HepG2 (cell line): ENCODE results near the gene THADA. TPM values are rescaled to one million over a fixed set of nuclear protein-coding genes. Genes with fewer than 3 reads are reported as not detected.

Experiments
- CCAR2 ChIP-seq: fragments of 200-400 bp; formaldehyde crosslinking; optimal IDR thresholded peaks from 2 replicates; pipeline ENCODE3; 2018; ENCODE audit warnings: low read depth, mild to moderate bottlenecking, low read length, moderate library complexity
- CCDC6 ChIP-seq: sonication (generic); formaldehyde crosslinking; IDR thresholded peaks from 2 replicates; pipeline ENCODE4 v1.8.1; 2022; ENCODE audit warnings: mild to moderate bottlenecking, missing genetic modification reagents, moderate library complexity
- CHD4 ChIP-seq: fragments of 200-600 bp; sonication (generic); IDR thresholded peaks from 2 replicates; pipeline ENCODE4 v1.7.0; 2017; ENCODE audit warnings: mild to moderate bottlenecking, low read length, borderline replicate concordance
- ERF ChIP-seq: IDR thresholded peaks from 2 replicates; pipeline ENCODE4 v1.6.1; 2018; ENCODE audit warnings: missing biosample characterization, missing genetic modification reagents
- GATA4 ChIP-seq: sonication (generic); IDR thresholded peaks from 2 replicates; pipeline ENCODE4 v1.6.1; 2016; ENCODE audit warnings: antibody characterized with exemption, low read depth, borderline replicate concordance
- HMG20A ChIP-seq: IDR thresholded peaks from 2 replicates; pipeline ENCODE4 v1.6.1; 2016; ENCODE audit warnings: borderline replicate concordance
- KDM1A ChIP-seq: IDR thresholded peaks from 2 replicates; pipeline ENCODE4 v1.6.1; 2016; ENCODE audit warnings: missing compliant biosample characterization
- KDM3A ChIP-seq: IDR thresholded peaks from 2 replicates; pipeline ENCODE4 v1.6.1; 2018; ENCODE audit warnings: low read depth, missing compliant biosample characterization
- KDM4B ChIP-seq: sonication (generic); formaldehyde crosslinking; IDR thresholded peaks from 2 replicates; pipeline ENCODE4 v1.4.0; 2020; ENCODE audit warnings: missing genetic modification reagents
- MED1 ChIP-seq: sonication (generic); formaldehyde crosslinking; IDR thresholded peaks from 2 replicates; pipeline ENCODE4 v1.4.0; 2020; ENCODE audit warnings: missing genetic modification reagents
- PBX3 ChIP-seq: sonication (generic); formaldehyde crosslinking; IDR thresholded peaks from 2 replicates; pipeline ENCODE4 v1.8.1; 2023; ENCODE audit warnings: missing genetic modification reagents, inconsistent platforms, borderline replicate concordance
- POGZ ChIP-seq: sonication (generic); formaldehyde crosslinking; IDR thresholded peaks from 2 replicates; pipeline ENCODE4 v1.4.0; 2020; ENCODE audit warnings: mild to moderate bottlenecking, missing genetic modification reagents
- POLR2A ChIP-seq, 2 experiments: IDR thresholded peaks; 2 replicates each; pipeline ENCODE4 v1.6.1; 2011; ENCODE audit warnings: low read depth in 2 of 2, low read length in 2 of 2, mild to moderate bottlenecking in 1 of 2, moderate library complexity in 1 of 2; ENCODE audit not compliant: insufficient read depth in 1 of 2
- SETDB1 ChIP-seq: sonication (generic); formaldehyde crosslinking; IDR thresholded peaks from 2 replicates; pipeline ENCODE4 v1.5.1; 2020; ENCODE audit warnings: missing genetic modification reagents, mild to moderate bottlenecking, borderline replicate concordance
- SIX1 ChIP-seq: sonication (generic); formaldehyde crosslinking; IDR thresholded peaks from 2 replicates; pipeline ENCODE4 v1.4.0; 2020; ENCODE audit warnings: missing genetic modification reagents, borderline replicate concordance
- SMARCC2 ChIP-seq: fragments of 450-650 bp; IDR thresholded peaks from 2 replicates; pipeline ENCODE4 v1.6.1; 2017; ENCODE audit warnings: antibody characterized with exemption, mild to moderate bottlenecking
- SP4 ChIP-seq: sonication (generic); formaldehyde crosslinking; IDR thresholded peaks from 2 replicates; pipeline ENCODE4 v1.8.1; 2023; ENCODE audit warnings: mild to moderate bottlenecking, missing genetic modification reagents
- TCF7L2 ChIP-seq: IDR thresholded peaks from 2 replicates; pipeline ENCODE4 v1.6.1; 2011; ENCODE audit warnings: mild to moderate bottlenecking, low read depth, low read length, moderate library complexity
- ZBTB20 ChIP-seq: sonication (generic); formaldehyde crosslinking; IDR thresholded peaks from 2 replicates; pipeline ENCODE4 v1.8.1; 2023; ENCODE audit warnings: missing genetic modification reagents, low read depth, mild to moderate bottlenecking, borderline replicate concordance
- ZFP36L2 ChIP-seq: sonication (generic); formaldehyde crosslinking; IDR thresholded peaks from 2 replicates; pipeline ENCODE4 v1.4.0; 2020; ENCODE audit warnings: missing genetic modification reagents
- ZFP62 ChIP-seq: sonication (generic); formaldehyde crosslinking; IDR thresholded peaks from 2 replicates; pipeline ENCODE4 v1.4.0; 2020; ENCODE audit warnings: missing genetic modification reagents
- ZNF136 ChIP-seq: sonication (generic); formaldehyde crosslinking; IDR thresholded peaks from 2 replicates; pipeline ENCODE4 v1.8.1; 2022; ENCODE audit warnings: low read depth, mild to moderate bottlenecking, moderate library complexity, missing genetic modification reagents
- ZNF331 ChIP-seq: sonication (generic); formaldehyde crosslinking; IDR thresholded peaks from 2 replicates; pipeline ENCODE4 v1.4.0; 2020; ENCODE audit warnings: missing genetic modification reagents
- polyA plus RNA-seq, 8 experiments: library from polyadenylated mRNA; depleted of rRNA in 3 of 8; stranded (reverse) in 7 of 8; unstranded in 1 of 8; fragments of >200 nt; fragmentation: Illumina TruSeq in 4 of 8; extraction: Trizol in 4 of 8; gene quantifications; 2 replicates each; pipeline versions ENCODE4 v1.2.1 to v1.2.3, GENCODE V29; 2011 to 2016; ENCODE audit warnings: low read depth in 4 of 8, missing spikeins in 1 of 8, mixed read lengths in 1 of 8; ENCODE audit not compliant: insufficient read depth in 1 of 8
- total RNA-seq, 5 experiments: library from RNA; depleted of rRNA; stranded (reverse); fragments of >200 nt; fragmentation: Illumina TruSeq; extraction: Trizol; gene quantifications; 2 replicates each; pipeline ENCODE4 v1.2.3, GENCODE V29; 2016; ENCODE audit warnings: low read depth in 1 of 5
- TF ChIP-seq, protein P1 (sequence below): IDR thresholded peaks from 2 replicates; pipeline ENCODE4 v1.6.1; 2016; ENCODE audit warnings: mild to moderate bottlenecking, missing biosample characterization, missing genetic modification reagents
- TF ChIP-seq, protein P2 (sequence below): sonication (generic); formaldehyde crosslinking; IDR thresholded peaks from 2 replicates; pipeline ENCODE4 v1.5.0; 2020; ENCODE audit warnings: mild to moderate bottlenecking, missing genetic modification reagents, borderline replicate concordance
- TF ChIP-seq, protein P3 (sequence below): sonication (generic); formaldehyde crosslinking; IDR thresholded peaks from 2 replicates; pipeline ENCODE4 v1.8.1; 2022; ENCODE audit warnings: low read depth, mild to moderate bottlenecking, missing genetic modification reagents

THADA gene
- total and polyA plus RNA-seq, 2 of the 13 experiments (the other 11 are each of a cell fraction or from before 2014, with no cell fraction given), result 12.7 to 21.7 TPM

- TF ChIP-seq, protein P1, sequence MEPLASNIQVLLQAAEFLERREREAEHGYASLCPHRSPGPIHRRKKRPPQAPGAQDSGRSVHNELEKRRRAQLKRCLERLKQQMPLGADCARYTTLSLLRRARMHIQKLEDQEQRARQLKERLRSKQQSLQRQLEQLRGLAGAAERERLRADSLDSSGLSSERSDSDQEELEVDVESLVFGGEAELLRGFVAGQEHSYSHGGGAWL (CRISPR knock-in tag), result no peak
- TF ChIP-seq TCF7L2 (peak; percentile 92), ERF (CRISPR knock-in tag) (peak; percentile 47; the same call in 1 of the 2 replicates), KDM4B (CRISPR knock-in tag) (peak; percentile 60; the same call in 1 of the 2 replicates), SP4 (CRISPR knock-in tag) (no peak), KDM1A (CRISPR knock-in tag) (no peak), ZBTB20 (CRISPR knock-in tag) (peak; percentile 65; the same call in 1 of the 2 replicates), KDM3A (CRISPR knock-in tag) (no peak), ZNF136 (peak; percentile 87; the same call in 1 of the 2 replicates), PBX3 (CRISPR knock-in tag) (no peak), ZFP36L2 (no peak), GATA4 (peak; percentile 77; the same call in 1 of the 2 replicates), CCDC6 (CRISPR knock-in tag) (no peak), SMARCC2 (no peak), CHD4 (no peak), POGZ (peak; percentile 38; the same call in 1 of the 2 replicates), CCAR2 (no peak), POLR2A (IDR thresholded peaks at IDR 0.05; ENCODE audit: insufficient read depth in 1 of 2, low read depth in 2 of 2, low read length in 2 of 2) (no peak), SIX1 (CRISPR knock-in tag) (peak; percentile 79; the same call in 1 of the 2 replicates), ZNF331 (peak; percentile 76), ZFP62 (CRISPR knock-in tag) (no peak), SETDB1 (CRISPR knock-in tag) (no peak), HMG20A (CRISPR knock-in tag) (peak; percentile 92), MED1 (peak; percentile 72)
- TF ChIP-seq, protein P2, sequence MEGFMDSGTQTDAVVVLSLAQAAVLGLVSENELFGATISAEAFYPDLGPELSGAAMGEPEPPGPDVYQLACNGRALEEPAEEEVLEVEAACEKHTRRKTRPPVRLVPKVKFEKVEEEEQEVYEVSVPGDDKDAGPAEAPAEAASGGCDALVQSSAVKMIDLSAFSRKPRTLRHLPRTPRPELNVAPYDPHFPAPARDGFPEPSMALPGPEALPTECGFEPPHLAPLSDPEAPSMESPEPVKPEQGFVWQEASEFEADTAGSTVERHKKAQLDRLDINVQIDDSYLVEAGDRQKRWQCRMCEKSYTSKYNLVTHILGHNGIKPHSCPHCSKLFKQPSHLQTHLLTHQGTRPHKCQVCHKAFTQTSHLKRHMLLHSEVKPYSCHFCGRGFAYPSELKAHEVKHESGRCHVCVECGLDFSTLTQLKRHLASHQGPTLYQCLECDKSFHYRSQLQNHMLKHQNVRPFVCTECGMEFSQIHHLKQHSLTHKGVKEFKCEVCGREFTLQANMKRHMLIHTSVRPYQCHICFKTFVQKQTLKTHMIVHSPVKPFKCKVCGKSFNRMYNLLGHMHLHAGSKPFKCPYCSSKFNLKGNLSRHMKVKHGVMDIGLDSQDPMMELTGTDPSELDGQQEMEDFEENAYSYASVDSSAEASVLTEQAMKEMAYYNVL (CRISPR knock-in tag), result 0 out of 2 replicates have a peak, but pooled peaks have one; percentile 61
- TF ChIP-seq, protein P3, sequence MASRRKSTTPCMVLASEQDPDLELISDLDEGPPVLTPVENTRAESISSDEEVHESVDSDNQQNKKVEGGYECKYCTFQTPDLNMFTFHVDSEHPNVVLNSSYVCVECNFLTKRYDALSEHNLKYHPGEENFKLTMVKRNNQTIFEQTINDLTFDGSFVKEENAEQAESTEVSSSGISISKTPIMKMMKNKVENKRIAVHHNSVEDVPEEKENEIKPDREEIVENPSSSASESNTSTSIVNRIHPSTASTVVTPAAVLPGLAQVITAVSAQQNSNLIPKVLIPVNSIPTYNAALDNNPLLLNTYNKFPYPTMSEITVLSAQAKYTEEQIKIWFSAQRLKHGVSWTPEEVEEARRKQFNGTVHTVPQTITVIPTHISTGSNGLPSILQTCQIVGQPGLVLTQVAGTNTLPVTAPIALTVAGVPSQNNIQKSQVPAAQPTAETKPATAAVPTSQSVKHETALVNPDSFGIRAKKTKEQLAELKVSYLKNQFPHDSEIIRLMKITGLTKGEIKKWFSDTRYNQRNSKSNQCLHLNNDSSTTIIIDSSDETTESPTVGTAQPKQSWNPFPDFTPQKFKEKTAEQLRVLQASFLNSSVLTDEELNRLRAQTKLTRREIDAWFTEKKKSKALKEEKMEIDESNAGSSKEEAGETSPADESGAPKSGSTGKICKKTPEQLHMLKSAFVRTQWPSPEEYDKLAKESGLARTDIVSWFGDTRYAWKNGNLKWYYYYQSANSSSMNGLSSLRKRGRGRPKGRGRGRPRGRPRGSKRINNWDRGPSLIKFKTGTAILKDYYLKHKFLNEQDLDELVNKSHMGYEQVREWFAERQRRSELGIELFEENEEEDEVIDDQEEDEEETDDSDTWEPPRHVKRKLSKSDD (CRISPR knock-in tag), result no peak
Measured at GRCh38 chr2:43462866-43463641, 132.8 kb downstream of the THADA start (continued).
